ENCODE data around the gene CD276. TPM values are rescaled to one million over a fixed set of nuclear protein-coding genes. Genes with fewer than 3 reads are reported as not detected.

Gene CD276
- total RNA-seq, 1 experiment from 2014 or later, result 133 TPM

- H3K27me3 Mint-ChIP-seq (ENCODE audit: low read depth), result no peaks in the 10 kb centered on the region; the same call in 1 of the 2 replicates
- peaks cover 29% of the 10 kb centered on the region; the same call in 1 of the 2 replicates for H3K79me2 ChIP-seq (ENCODE audit: insufficient read depth, low read length)
Observed at GRCh38 chr15:73684581-73685455, 635 bp downstream of the CD276 start.

More at GRCh38 chr15:73684581-73685455, 635 bp downstream of the CD276 start:
- TF ChIP-seq CTCF (conservative IDR thresholded peaks at IDR 0.05), result no peak
- Histone ChIP-seq H3T11ph (ENCODE audit: low read length) (no peak overlapping the region), H3K27me3 (ENCODE audit: insufficient read depth, low read length) (no peaks in the 10 kb centered on the region), H2BK5ac (ENCODE audit: insufficient read length, low read length) (no peak overlapping the region), H3K79me1 (ENCODE audit: insufficient read depth, low read depth, low read length, poor library complexity, severe bottlenecking) (peaks cover 3% of the 10 kb centered on the region), H2BK15ac (ENCODE audit: low read depth, low read length) (no peak overlapping the region), H2BK120ac (ENCODE audit: low read depth, low read length, poor library complexity, severe bottlenecking) (peak overlapping the region; percentile 50), H3K4ac (ENCODE audit: low read depth, low read length) (no peak overlapping the region), H4K8ac (replicated peaks; ENCODE audit: insufficient read length, low read depth, low read length) (no peak overlapping the region), H3K23me2 (ENCODE audit: insufficient read length, low read depth, low read length, poor library complexity, severe bottlenecking) (peaks cover 11% of the 10 kb centered on the region), H3K9me3 (ENCODE audit: control insufficient read depth, low read depth, low read length) (no peaks in the 10 kb centered on the region), H3K4me2 (ENCODE audit: insufficient read depth, insufficient read length, low read length) (peak overlapping the region; percentile 67), H4K20me1 (ENCODE audit: control insufficient read depth, insufficient read depth, insufficient read length) (no peaks in the 10 kb centered on the region), H4K91ac (ENCODE audit: insufficient read length, low read depth, low read length) (no peak overlapping the region), H3K56ac (ENCODE audit: insufficient read length, low read depth, low read length) (no peak overlapping the region), H4K5ac (ENCODE audit: insufficient read length, low read depth, low read length) (no peak overlapping the region), H3K14ac (ENCODE audit: insufficient read depth, low read length) (peak overlapping the region; percentile 89), H3K23ac (ENCODE audit: insufficient read length, low read depth, low read length) (no peak overlapping the region), H3K9ac (ENCODE audit: extremely low read depth, insufficient read length, low read length) (peak overlapping the region; percentile 52), H3K27ac (ENCODE audit: insufficient read length, low read depth, low read length) (no peak overlapping the region), H2BK12ac (ENCODE audit: insufficient read length, low read depth, low read length) (no peak overlapping the region), H2AFZ (ENCODE audit: low read length) (no peak overlapping the region), H3K18ac (ENCODE audit: insufficient read length, low read depth, low read length) (peak overlapping the region; percentile 38), H3K4me1 (ENCODE audit: insufficient read depth, low read length) (no peaks in the 10 kb centered on the region), H2AK5ac (ENCODE audit: insufficient read length, low read length) (no peak overlapping the region), H2BK20ac (ENCODE audit: low read depth, low read length, poor library complexity, severe bottlenecking) (no peak overlapping the region)
- Mint-ChIP-seq H3K9me3 (no peaks in the 10 kb centered on the region), H3K4me1 (peaks cover 28 to 37% of the 10 kb centered on the region in 2 experiments), H3K27ac (peak overlapping the region in 1 of 3 experiments; percentile 75; a peak in 1 of 7 replicates), H3K4me3 (peak overlapping the region; percentile 82 to 90), H3K36me3 (ENCODE audit: insufficient read depth in 1 of 3, low read depth in 3 of 3) (peaks cover 0 to 1% (median 0%) of the 10 kb centered on the region in 3 experiments; a peak in 3 of 7 replicates)
- no peak for DNase-seq
- no CpG with 5 or more reads among the region's 52 CpGs for WGBS (ENCODE audit: extremely low coverage, insufficient read length, low lambda C conversion rate)
